Loucy (cell line): Measurements from ENCODE around the gene ZNF705A.

Source experiments
- CTCF ChIP-seq: fragments of 200-600 bp; sonication (generic); conservative IDR thresholded peaks from 2 replicates; pipeline ENCODE4 v1.5.1; 2014; ENCODE audit warnings: mild to moderate bottlenecking, antibody characterized with exemption, low read length
- EZH2phosphoT487 ChIP-seq: fragments of 200-600 bp; IDR thresholded peaks from 2 replicates; pipeline ENCODE4 v1.6.1; 2018; ENCODE audit warnings: antibody characterized with exemption, mild to moderate bottlenecking, moderate library complexity, borderline replicate concordance

GRCh38 chr12:8226355-8226754, 69.5 kb downstream of the ZNF705A start:
- TF ChIP-seq EZH2phosphoT487 (no peak), CTCF (no peak)
